Measurements from ENCODE around the gene CACNA1A. TPM values are rescaled to one million over a fixed set of nuclear protein-coding genes. Genes with fewer than 3 reads are reported as not detected.

The CACNA1A gene
- total and polyA plus RNA-seq, 3 donors from 2014 or later: 9.7 to 22.5 (median 21.8) TPM

GRCh38 chr19:13303381-13304129, 202.7 kb downstream of the CACNA1A start:
- Histone ChIP-seq H3K4me3 (no peak overlapping the region), H3K9me3 (no peaks in the 10 kb centered on the region), H3K4me1 (no peaks in the 10 kb centered on the region), H3K36me3 (ENCODE audit: low read depth, missing control alignments) (no peaks in the 10 kb centered on the region), H3K27me3 (no peaks in the 10 kb centered on the region), H3K27ac (no peak overlapping the region)
- 74 to 78% methylated on average over 21 to 24 of the region's 24 CpGs for WGBS, 2 donors
- DNase-seq: no peak
- TF ChIP-seq POLR2A (IDR thresholded peaks at IDR 0.05): no peak
- intact Hi-C loops (cut with DNase I; ENCODE audit: low total_unique reads): no loop called here

GRCh38 chr19:13302526-13303270, 203.6 kb downstream of the CACNA1A start:
- DNase-seq: no peak
- Histone ChIP-seq H3K36me3 (ENCODE audit: low read depth, missing control alignments) (no peaks in the 10 kb centered on the region), H3K9me3 (no peaks in the 10 kb centered on the region), H3K4me3 (no peak overlapping the region), H3K4me1 (no peaks in the 10 kb centered on the region), H3K27me3 (no peaks in the 10 kb centered on the region), H3K27ac (no peak overlapping the region)
- WGBS, 2 donors: 46 to 53% methylated on average over 11 to 12 of the region's 12 CpGs
- intact Hi-C loops (cut with DNase I; ENCODE audit: low total_unique reads): no loop called here
- no peak for TF ChIP-seq POLR2A (IDR thresholded peaks at IDR 0.05)

- TF ChIP-seq CTCF (IDR thresholded peaks at IDR 0.05) (no peak), POLR2A (IDR thresholded peaks at IDR 0.05) (no peak)
- Histone ChIP-seq H3K27me3 (no peaks in the 10 kb centered on the region), H3K36me3 (ENCODE audit: low read depth, missing control alignments) (no peaks in the 10 kb centered on the region), H3K9me3 (no peaks in the 10 kb centered on the region), H3K27ac (no peak overlapping the region), H3K4me1 (no peaks in the 10 kb centered on the region), H3K4me3 (no peak overlapping the region)
- intact Hi-C loops (cut with DNase I; ENCODE audit: low total_unique reads): no loop called here
- 67 to 70% methylated on average over 10 of the region's 10 CpGs for WGBS, 2 donors
- DNase-seq: no peak
These were observed 204.5 kb downstream of the CACNA1A start for GRCh38 chr19:13301627-13302334.

- H3K27ac ChIP-seq: no peak overlapping the region
- H3K36me3 ChIP-seq (ENCODE audit: low read depth, missing control alignments): no peaks in the 10 kb centered on the region
- no peak overlapping the region for H3K4me3 ChIP-seq
- intact Hi-C loops (cut with DNase I; ENCODE audit: low total_unique reads): no loop called here
- WGBS, 2 donors: 70 to 75% methylated on average over 7 of the region's 7 CpGs
- H3K9me3 ChIP-seq: no peaks in the 10 kb centered on the region
- H3K27me3 ChIP-seq: no peaks in the 10 kb centered on the region
- DNase-seq: no peak
- H3K4me1 ChIP-seq: no peaks in the 10 kb centered on the region
- TF ChIP-seq POLR2A (IDR thresholded peaks at IDR 0.05): no peak
- TF ChIP-seq CTCF (IDR thresholded peaks at IDR 0.05): no peak
These were observed 205.8 kb downstream of the CACNA1A start for GRCh38 chr19:13300421-13301030.

GRCh38 chr19:13299838-13300237, 206.4 kb downstream of the CACNA1A start:
- Histone ChIP-seq H3K4me3 (no peak overlapping the region), H3K27me3 (no peaks in the 10 kb centered on the region), H3K27ac (no peak overlapping the region), H3K4me1 (no peaks in the 10 kb centered on the region), H3K36me3 (ENCODE audit: low read depth, missing control alignments) (no peaks in the 10 kb centered on the region), H3K9me3 (no peaks in the 10 kb centered on the region)
- no peak for DNase-seq
- WGBS, 2 donors: 74 to 80% methylated on average over 10 of the region's 10 CpGs
- intact Hi-C loops (cut with DNase I; ENCODE audit: low total_unique reads): no loop called here
- TF ChIP-seq CTCF (IDR thresholded peaks at IDR 0.05): no peak
- TF ChIP-seq POLR2A (IDR thresholded peaks at IDR 0.05): no peak
